Esophagus squamous epithelium (tissue), 5 donors: Measurements from ENCODE around the gene TPD52L1. TPM values are rescaled to one million over a fixed set of nuclear protein-coding genes. Genes with fewer than 3 reads are reported as not detected.

Source experiments
- DNase-seq: peaks from one replicate; lab custom pipeline; 2025; lab: John Stamatoyannopoulos, UW
- H3K27ac ChIP-seq, 4 donors: fragments of 200-600 bp; sonication (generic); one replicate each; pipeline ENCODE4 v1.5.1; 2016 to 2019; ENCODE audit warnings: mild to moderate bottlenecking in 1 of 4
- H3K27me3 ChIP-seq, 4 donors: fragments of 200-600 bp; sonication (generic); 1 replicate in 3 of 4; 2 replicates in 1 of 4; pipeline versions ENCODE4 v1.5.1 to v1.6.0; 2017 to 2021; ENCODE audit warnings: antibody characterized with exemption in 1 of 4
- H3K36me3 ChIP-seq, 3 donors: fragments of 200-600 bp; sonication (generic); one replicate each; pipeline ENCODE4 v1.5.1; 2016 to 2019
- H3K4me1 ChIP-seq, 3 donors: fragments of 200-600 bp; sonication (generic); one replicate each; pipeline ENCODE4 v1.5.1; 2017 to 2019
- H3K4me3 ChIP-seq, 4 donors: fragments of 200-600 bp; sonication (generic); 1 replicate in 3 of 4; 2 replicates in 1 of 4; pipeline ENCODE4 v1.5.1; 2016 to 2019; ENCODE audit warnings: mild to moderate bottlenecking in 2 of 4, moderate library complexity in 1 of 4
- H3K9me3 ChIP-seq, 3 donors: fragments of 200-600 bp; sonication (generic); one replicate each; pipeline ENCODE4 v1.5.1; 2016 to 2019
- POLR2A ChIP-seq, 4 donors: fragments of 450-650 bp; IDR thresholded peaks; one replicate each; pipeline ENCODE4 v1.6.1; 2017; ENCODE audit warnings: antibody characterized with exemption in 4 of 4, mild to moderate bottlenecking in 4 of 4, moderate library complexity in 3 of 4
- WGBS, 2 donors: methylation state at CpG; one replicate each; pipeline ENCODE4 v1.1.5; 2018; 5-methylcytosine and 5-hydroxymethylcytosine counted together
- intact Hi-C: fragments of 100-400 bp; cut with DNase I; formaldehyde crosslinking; loops from one replicate; pipeline ENCODE4 v1.15.0; 2022
- total RNA-seq, 4 donors: library from RNA; depleted of rRNA; stranded (reverse); fragments of >200 nt; gene quantifications; one replicate each; pipeline ENCODE4 v1.1.0, GENCODE V29; 2016
- TF ChIP-seq, protein P1 (sequence below), 6 experiments: fragments of 450-650 bp in 4 of 6; fragments of 200-600 bp in 2 of 6; sonication (generic) in 2 of 6; IDR thresholded peaks; one replicate each; pipeline ENCODE4 v1.5.1; 2016 to 2019; ENCODE audit warnings: antibody characterized with exemption in 6 of 6, mild to moderate bottlenecking in 4 of 6, moderate library complexity in 4 of 6
- donor health status: DM: yes; HTN: yes; CAD: no.

TPD52L1 gene
- total RNA-seq, 4 donors from 2014 or later: 202 to 409 (median 275) TPM

DNA sequence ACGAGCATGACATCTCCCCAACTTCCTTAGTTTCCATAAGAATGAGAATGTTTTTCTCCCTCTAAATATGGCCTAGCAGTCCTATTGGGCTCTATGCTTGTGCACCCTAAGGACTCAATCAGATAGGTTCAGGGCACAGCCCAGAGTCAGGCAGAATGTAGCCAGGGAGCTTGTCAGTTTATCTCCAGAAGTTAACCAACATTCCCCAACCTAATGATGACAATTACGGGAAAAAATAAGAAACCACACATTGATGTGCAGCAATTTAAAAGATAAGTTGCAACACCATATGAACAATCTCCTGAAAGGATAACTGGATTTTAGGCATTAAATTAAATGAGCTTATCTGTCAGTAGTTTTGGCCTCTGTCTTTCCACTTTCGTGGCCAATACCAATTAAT, 77.1 kb downstream of the TPD52L1 start:
- no peak overlapping the region for H3K27ac ChIP-seq

DNA sequence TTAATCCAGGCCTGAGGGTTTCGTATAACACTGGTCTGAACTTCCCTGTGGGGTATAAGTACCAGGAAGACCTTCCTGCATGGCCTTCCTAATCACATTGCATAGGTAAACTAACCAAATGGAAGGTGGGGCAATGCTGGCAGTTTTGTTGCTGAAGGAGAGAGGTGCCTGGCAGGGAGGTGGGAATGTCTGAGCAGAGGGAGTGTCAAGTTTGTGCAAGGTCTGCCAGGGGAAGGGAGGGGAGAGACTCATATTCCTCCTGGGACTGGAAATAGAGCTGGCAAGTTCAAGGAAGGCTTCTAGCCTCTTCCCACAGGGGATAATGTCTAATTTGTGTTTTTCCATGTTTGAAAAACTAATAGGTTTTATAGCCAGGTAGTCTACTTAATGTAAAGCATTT, 77.6 kb downstream of the TPD52L1 start:
- TF ChIP-seq, protein P1, sequence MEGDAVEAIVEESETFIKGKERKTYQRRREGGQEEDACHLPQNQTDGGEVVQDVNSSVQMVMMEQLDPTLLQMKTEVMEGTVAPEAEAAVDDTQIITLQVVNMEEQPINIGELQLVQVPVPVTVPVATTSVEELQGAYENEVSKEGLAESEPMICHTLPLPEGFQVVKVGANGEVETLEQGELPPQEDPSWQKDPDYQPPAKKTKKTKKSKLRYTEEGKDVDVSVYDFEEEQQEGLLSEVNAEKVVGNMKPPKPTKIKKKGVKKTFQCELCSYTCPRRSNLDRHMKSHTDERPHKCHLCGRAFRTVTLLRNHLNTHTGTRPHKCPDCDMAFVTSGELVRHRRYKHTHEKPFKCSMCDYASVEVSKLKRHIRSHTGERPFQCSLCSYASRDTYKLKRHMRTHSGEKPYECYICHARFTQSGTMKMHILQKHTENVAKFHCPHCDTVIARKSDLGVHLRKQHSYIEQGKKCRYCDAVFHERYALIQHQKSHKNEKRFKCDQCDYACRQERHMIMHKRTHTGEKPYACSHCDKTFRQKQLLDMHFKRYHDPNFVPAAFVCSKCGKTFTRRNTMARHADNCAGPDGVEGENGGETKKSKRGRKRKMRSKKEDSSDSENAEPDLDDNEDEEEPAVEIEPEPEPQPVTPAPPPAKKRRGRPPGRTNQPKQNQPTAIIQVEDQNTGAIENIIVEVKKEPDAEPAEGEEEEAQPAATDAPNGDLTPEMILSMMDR (IDR thresholded peaks at IDR 0.05): no peak
- no peak for TF ChIP-seq POLR2A (IDR thresholded peaks at IDR 0.05)

More for the DNA sequence above, 77.1 kb downstream of the TPD52L1 start:
- TF ChIP-seq POLR2A (IDR thresholded peaks at IDR 0.05): no peak
- TF ChIP-seq, protein P1 (IDR thresholded peaks at IDR 0.05): no peak
- no peak overlapping the region for H3K4me3 ChIP-seq
- H3K27me3 ChIP-seq: no peaks in the 10 kb centered on the region
- no peak for DNase-seq
- 59 to 77% methylated on average over 3 of the region's 3 CpGs for WGBS, 2 donors
- no peaks in the 10 kb centered on the region for H3K9me3 ChIP-seq
- peaks cover 0 to 31% (median 6%) of the 10 kb centered on the region in 3 donors for H3K4me1 ChIP-seq
- H3K36me3 ChIP-seq: no peaks in the 10 kb centered on the region
- intact Hi-C loops: no loop called here

GRCh38 chr6:125231574-125232343, 78.2 kb downstream of the TPD52L1 start:
- Histone ChIP-seq H3K36me3 (no peaks in the 10 kb centered on the region), H3K9me3 (no peaks in the 10 kb centered on the region), H3K27ac (no peak overlapping the region), H3K4me3 (no peak overlapping the region), H3K27me3 (no peaks in the 10 kb centered on the region), H3K4me1 (peaks cover 0 to 31% (median 6%) of the 10 kb centered on the region in 3 donors)
- intact Hi-C loops: no loop called here
- WGBS, 2 donors: 89 to 91% methylated on average over 7 of the region's 7 CpGs
- TF ChIP-seq, protein P1 (IDR thresholded peaks at IDR 0.05): no peak
- TF ChIP-seq POLR2A (IDR thresholded peaks at IDR 0.05): no peak
- DNase-seq: no peak

More for the DNA sequence above, 77.6 kb downstream of the TPD52L1 start:
- H3K27me3 ChIP-seq: no peaks in the 10 kb centered on the region
- no peaks in the 10 kb centered on the region for H3K36me3 ChIP-seq
- WGBS, 2 donors: 83 to 90% methylated on average over 1 of the region's 1 CpG
- H3K27ac ChIP-seq: no peak overlapping the region
- intact Hi-C loops: no loop called here
- H3K9me3 ChIP-seq: no peaks in the 10 kb centered on the region
- DNase-seq: no peak
- peaks cover 0 to 31% (median 6%) of the 10 kb centered on the region in 3 donors for H3K4me1 ChIP-seq
- no peak overlapping the region for H3K4me3 ChIP-seq

GRCh38 chr6:125232466-125232865, 78.9 kb downstream of the TPD52L1 start:
- Histone ChIP-seq H3K9me3 (no peaks in the 10 kb centered on the region), H3K36me3 (peaks cover 0 to 6% (median 0%) of the 10 kb centered on the region in 3 donors), H3K4me3 (no peak overlapping the region), H3K27ac (no peak overlapping the region), H3K4me1 (peaks cover 0 to 31% (median 6%) of the 10 kb centered on the region in 3 donors), H3K27me3 (no peaks in the 10 kb centered on the region)
- TF ChIP-seq, protein P1 (IDR thresholded peaks at IDR 0.05): no peak
- TF ChIP-seq POLR2A (IDR thresholded peaks at IDR 0.05): no peak
- no peak for DNase-seq
- WGBS, 2 donors: 71 to 79% methylated on average over 1 of the region's 1 CpG
- intact Hi-C loops: no loop called here

- Histone ChIP-seq H3K4me1 (peaks cover 0 to 27% (median 6%) of the 10 kb centered on the region in 3 donors), H3K9me3 (no peaks in the 10 kb centered on the region), H3K27me3 (no peaks in the 10 kb centered on the region), H3K4me3 (no peak overlapping the region), H3K27ac (no peak overlapping the region), H3K36me3 (peaks cover 0 to 8% (median 0%) of the 10 kb centered on the region in 3 donors)
- TF ChIP-seq, protein P1 (IDR thresholded peaks at IDR 0.05): no peak
- TF ChIP-seq POLR2A (IDR thresholded peaks at IDR 0.05): no peak
- WGBS, 2 donors: 58 to 64% methylated on average over 3 of the region's 3 CpGs
- intact Hi-C loops: no loop called here
- no peak for DNase-seq
Measured at GRCh38 chr6:125233202-125233601, 79.6 kb downstream of the TPD52L1 start.
